Measurements from ENCODE around the gene AIFM2. TPM values are rescaled to one million over a fixed set of nuclear protein-coding genes. Genes with fewer than 3 reads are reported as not detected.

The AIFM2 gene
- total RNA-seq, 4 donors from 2014 or later, result 13.3 to 21.8 (median 17.2) TPM

GRCh38 chr10:70093335-70093944, 39.2 kb downstream of the AIFM2 start:
- 93% methylated on average over 9 of the region's 9 CpGs for WGBS
- Histone ChIP-seq H3K27me3 (no peaks in the 10 kb centered on the region), H3K9me3 (no peaks in the 10 kb centered on the region), H3K27ac (replicated peaks in 1 of 4) (no peak overlapping the region), H3K4me3 (no peak overlapping the region), H3K36me3 (peaks cover 16 to 76% (median 52%) of the 10 kb centered on the region in 4 donors), H3K4me1 (no peaks in the 10 kb centered on the region)
- intact Hi-C loops (cut with DNase I), result no loop called here
- TF ChIP-seq POLR2A (IDR thresholded peaks at IDR 0.05; ENCODE audit: low read depth) (no peak), EP300 (IDR thresholded peaks at IDR 0.05) (no peak), POLR2AphosphoS5 (IDR thresholded peaks at IDR 0.05) (no peak)
- TF ChIP-seq, protein P1, sequence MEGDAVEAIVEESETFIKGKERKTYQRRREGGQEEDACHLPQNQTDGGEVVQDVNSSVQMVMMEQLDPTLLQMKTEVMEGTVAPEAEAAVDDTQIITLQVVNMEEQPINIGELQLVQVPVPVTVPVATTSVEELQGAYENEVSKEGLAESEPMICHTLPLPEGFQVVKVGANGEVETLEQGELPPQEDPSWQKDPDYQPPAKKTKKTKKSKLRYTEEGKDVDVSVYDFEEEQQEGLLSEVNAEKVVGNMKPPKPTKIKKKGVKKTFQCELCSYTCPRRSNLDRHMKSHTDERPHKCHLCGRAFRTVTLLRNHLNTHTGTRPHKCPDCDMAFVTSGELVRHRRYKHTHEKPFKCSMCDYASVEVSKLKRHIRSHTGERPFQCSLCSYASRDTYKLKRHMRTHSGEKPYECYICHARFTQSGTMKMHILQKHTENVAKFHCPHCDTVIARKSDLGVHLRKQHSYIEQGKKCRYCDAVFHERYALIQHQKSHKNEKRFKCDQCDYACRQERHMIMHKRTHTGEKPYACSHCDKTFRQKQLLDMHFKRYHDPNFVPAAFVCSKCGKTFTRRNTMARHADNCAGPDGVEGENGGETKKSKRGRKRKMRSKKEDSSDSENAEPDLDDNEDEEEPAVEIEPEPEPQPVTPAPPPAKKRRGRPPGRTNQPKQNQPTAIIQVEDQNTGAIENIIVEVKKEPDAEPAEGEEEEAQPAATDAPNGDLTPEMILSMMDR (IDR thresholded peaks at IDR 0.05), result no peak
- DNase-seq (ENCODE audit: extremely low spot score), result no peak

GRCh38 chr10:70092389-70092718, 40.3 kb downstream of the AIFM2 start:
- intact Hi-C loops (cut with DNase I), result no loop called here
- Histone ChIP-seq H3K9me3 (no peaks in the 10 kb centered on the region), H3K36me3 (peaks cover 16 to 65% (median 50%) of the 10 kb centered on the region in 4 donors), H3K4me1 (no peaks in the 10 kb centered on the region), H3K4me3 (no peak overlapping the region), H3K27ac (replicated peaks in 1 of 4) (no peak overlapping the region), H3K27me3 (no peaks in the 10 kb centered on the region)
- TF ChIP-seq POLR2AphosphoS5 (IDR thresholded peaks at IDR 0.05) (no peak), POLR2A (IDR thresholded peaks at IDR 0.05; ENCODE audit: low read depth) (no peak), EP300 (IDR thresholded peaks at IDR 0.05) (no peak)
- TF ChIP-seq, protein P1 (IDR thresholded peaks at IDR 0.05), result no peak
- 92% methylated on average over 7 of the region's 7 CpGs for WGBS
- DNase-seq (ENCODE audit: extremely low spot score), result no peak

- intact Hi-C loops (cut with DNase I), result no loop called here
- H3K27ac ChIP-seq (replicated peaks in 1 of 4), result no peak overlapping the region
- 92% methylated on average over 5 of the region's 5 CpGs for WGBS
- H3K36me3 ChIP-seq, result peaks cover 16 to 53% (median 42%) of the 10 kb centered on the region in 4 donors
- no peak for DNase-seq (ENCODE audit: extremely low spot score)
- no peak for TF ChIP-seq POLR2A (IDR thresholded peaks at IDR 0.05; ENCODE audit: low read depth)
- no peak for TF ChIP-seq EP300 (IDR thresholded peaks at IDR 0.05)
- TF ChIP-seq, protein P1 (IDR thresholded peaks at IDR 0.05), result no peak
- no peak for TF ChIP-seq POLR2AphosphoS5 (IDR thresholded peaks at IDR 0.05)
- H3K9me3 ChIP-seq, result no peaks in the 10 kb centered on the region
- H3K4me1 ChIP-seq, result no peaks in the 10 kb centered on the region
- no peaks in the 10 kb centered on the region for H3K27me3 ChIP-seq
- H3K4me3 ChIP-seq, result no peak overlapping the region
These were observed 41.7 kb downstream of the AIFM2 start for GRCh38 chr10:70090951-70091350.

GRCh38 chr10:70090013-70090412, 42.6 kb downstream of the AIFM2 start:
- intact Hi-C loops (cut with DNase I), result no loop called here
- 96% methylated on average over 8 of the region's 8 CpGs for WGBS

GRCh38 chr10:70088308-70088698, 44.3 kb downstream of the AIFM2 start:
- no peak for DNase-seq (ENCODE audit: extremely low spot score)
- Histone ChIP-seq H3K9me3 (no peaks in the 10 kb centered on the region), H3K4me3 (no peak overlapping the region), H3K36me3 (peaks cover 13 to 32% (median 21%) of the 10 kb centered on the region in 4 donors), H3K27me3 (no peaks in the 10 kb centered on the region), H3K27ac (replicated peaks in 1 of 4) (no peak overlapping the region), H3K4me1 (no peaks in the 10 kb centered on the region)
- 84% methylated on average over 3 of the region's 3 CpGs for WGBS
- no peak for TF ChIP-seq POLR2AphosphoS5 (IDR thresholded peaks at IDR 0.05)
- TF ChIP-seq EP300 (IDR thresholded peaks at IDR 0.05), result no peak
- TF ChIP-seq, protein P1 (IDR thresholded peaks at IDR 0.05), result no peak
- no peak for TF ChIP-seq POLR2A (IDR thresholded peaks at IDR 0.05; ENCODE audit: low read depth)
- intact Hi-C loops (cut with DNase I), result no loop called here

More at GRCh38 chr10:70090013-70090412, 42.6 kb downstream of the AIFM2 start:
- Histone ChIP-seq H3K27me3 (no peaks in the 10 kb centered on the region), H3K9me3 (no peaks in the 10 kb centered on the region), H3K27ac (replicated peaks in 1 of 4) (no peak overlapping the region), H3K4me1 (no peaks in the 10 kb centered on the region), H3K36me3 (peaks cover 16 to 46% (median 38%) of the 10 kb centered on the region in 4 donors), H3K4me3 (no peak overlapping the region)
- no peak for TF ChIP-seq POLR2A (IDR thresholded peaks at IDR 0.05; ENCODE audit: low read depth)
- TF ChIP-seq EP300 (IDR thresholded peaks at IDR 0.05), result no peak
- DNase-seq (ENCODE audit: extremely low spot score), result no peak
